ENCODE results near the gene PPP2R2C.

The PPP2R2C gene

GRCh38 chr4:6297266-6297815 is 175.1 kb downstream of the PPP2R2C start:
- TF ChIP-seq CTCF (conservative IDR thresholded peaks at IDR 0.05; ENCODE audit: low read depth), result no peak
- ChIA-PET CTCF (interaction anchor here (0.7 kb wide), 1 partner anchor 19 kb away, joined by 3 read pairs; no protein-coding TSS in a partner anchor), POLR2A (ENCODE audit: low non-redundant PET) (no interaction called here)
- DNase-seq (ENCODE audit: low spot score), result no peak
- H3K27ac ChIP-seq, result no peak overlapping the region

GRCh38 chr4:6296026-6296425 is 176.4 kb downstream of the PPP2R2C start:
- no peak for TF ChIP-seq CTCF (conservative IDR thresholded peaks at IDR 0.05; ENCODE audit: low read depth)
- POLR2A ChIA-PET (ENCODE audit: low non-redundant PET), result no interaction called here
- no peak for DNase-seq (ENCODE audit: low spot score)
- CTCF ChIA-PET, result no interaction called here
- H3K27ac ChIP-seq, result no peak overlapping the region

GRCh38 chr4:6295495-6295894 is 176.9 kb downstream of the PPP2R2C start:
- ChIA-PET CTCF (no interaction called here), POLR2A (ENCODE audit: low non-redundant PET) (no interaction called here)
- no peak overlapping the region for H3K27ac ChIP-seq
- TF ChIP-seq CTCF (conservative IDR thresholded peaks at IDR 0.05; ENCODE audit: low read depth), result no peak
- DNase-seq (ENCODE audit: low spot score), result no peak

- CTCF ChIA-PET, result no interaction called here
- no peak overlapping the region for H3K27ac ChIP-seq
- no peak for TF ChIP-seq CTCF (conservative IDR thresholded peaks at IDR 0.05; ENCODE audit: low read depth)
- POLR2A ChIA-PET (ENCODE audit: low non-redundant PET), result no interaction called here
- no peak for DNase-seq (ENCODE audit: low spot score)
These were observed 177.6 kb downstream of the PPP2R2C start for GRCh38 chr4:6294705-6295421.

- CTCF ChIA-PET, result no interaction called here
- TF ChIP-seq CTCF (conservative IDR thresholded peaks at IDR 0.05; ENCODE audit: low read depth), result no peak
- no peak overlapping the region for H3K27ac ChIP-seq
- no peak for DNase-seq (ENCODE audit: low spot score)
- POLR2A ChIA-PET (ENCODE audit: low non-redundant PET), result no interaction called here
These were observed 178.8 kb downstream of the PPP2R2C start for GRCh38 chr4:6293661-6294060.

- POLR2A ChIA-PET (ENCODE audit: low non-redundant PET), result no interaction called here
- CTCF ChIA-PET, result no interaction called here
These were observed 179.3 kb downstream of the PPP2R2C start for GRCh38 chr4:6293097-6293445.

More at GRCh38 chr4:6293097-6293445, 179.3 kb downstream of the PPP2R2C start:
- H3K27ac ChIP-seq, result no peak overlapping the region
- no peak for DNase-seq (ENCODE audit: low spot score)
- no peak for TF ChIP-seq CTCF (conservative IDR thresholded peaks at IDR 0.05; ENCODE audit: low read depth)

Measured in RWPE1 (cell line).